Measurements from ENCODE around the gene TPPP.
"Not testable (repeated sequence)": the region's sequence is repeated elsewhere in the genome, so short reads cannot be mapped to it uniquely, and the experiment has no call there.

Gene TPPP

DNA sequence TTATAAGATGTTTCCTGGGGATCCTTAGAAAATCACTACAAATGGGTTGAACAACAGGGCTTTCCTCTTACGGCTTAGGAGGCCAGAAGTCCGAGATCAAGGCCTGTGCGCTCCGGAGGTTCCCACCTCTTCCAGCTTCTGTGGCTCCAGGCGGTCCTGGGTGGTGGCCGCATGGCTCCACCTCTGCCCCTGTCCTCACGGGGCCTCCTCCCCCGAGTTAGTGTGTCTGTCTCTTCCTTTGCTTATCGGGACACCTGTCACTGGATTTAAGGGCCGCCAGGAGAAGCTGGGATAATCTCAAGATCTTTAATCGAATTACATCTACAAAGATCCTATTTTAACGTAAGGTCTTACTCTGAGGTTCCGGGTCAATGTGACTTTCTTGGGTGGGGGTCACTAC is 2.3 kb upstream of the TPPP start:
- not testable (repeated sequence) for FAIRE-seq; DNase-seq (ENCODE audit: insufficient read length, low spot score)

DNA sequence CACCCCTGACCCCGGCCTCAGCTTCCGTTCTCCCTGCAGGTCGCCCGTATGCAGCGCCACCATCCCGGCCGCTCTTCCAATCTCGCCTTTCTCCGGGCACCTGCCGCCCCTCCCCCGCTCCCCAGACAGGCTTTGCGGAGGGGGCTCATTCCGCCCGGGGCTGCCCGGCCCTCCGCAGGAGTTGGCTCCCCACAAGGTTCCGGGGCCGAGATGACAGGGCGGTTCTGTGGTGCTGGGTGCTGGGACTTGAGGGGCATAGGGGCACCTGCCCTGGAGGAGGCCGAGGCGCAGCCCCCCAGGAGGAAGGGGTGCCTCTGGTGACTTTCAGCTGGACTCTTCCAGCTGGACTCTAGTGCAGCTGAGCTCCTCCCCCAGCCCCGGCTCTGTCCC is 885 bp upstream of the TPPP start:
- not testable (repeated sequence) for DNase-seq (ENCODE audit: insufficient read length, low spot score); FAIRE-seq

GRCh38 chr5:692529-693041 is 567 bp downstream of the TPPP start:
- FAIRE-seq; DNase-seq (ENCODE audit: insufficient read length, low spot score): not testable (repeated sequence)

DNA sequence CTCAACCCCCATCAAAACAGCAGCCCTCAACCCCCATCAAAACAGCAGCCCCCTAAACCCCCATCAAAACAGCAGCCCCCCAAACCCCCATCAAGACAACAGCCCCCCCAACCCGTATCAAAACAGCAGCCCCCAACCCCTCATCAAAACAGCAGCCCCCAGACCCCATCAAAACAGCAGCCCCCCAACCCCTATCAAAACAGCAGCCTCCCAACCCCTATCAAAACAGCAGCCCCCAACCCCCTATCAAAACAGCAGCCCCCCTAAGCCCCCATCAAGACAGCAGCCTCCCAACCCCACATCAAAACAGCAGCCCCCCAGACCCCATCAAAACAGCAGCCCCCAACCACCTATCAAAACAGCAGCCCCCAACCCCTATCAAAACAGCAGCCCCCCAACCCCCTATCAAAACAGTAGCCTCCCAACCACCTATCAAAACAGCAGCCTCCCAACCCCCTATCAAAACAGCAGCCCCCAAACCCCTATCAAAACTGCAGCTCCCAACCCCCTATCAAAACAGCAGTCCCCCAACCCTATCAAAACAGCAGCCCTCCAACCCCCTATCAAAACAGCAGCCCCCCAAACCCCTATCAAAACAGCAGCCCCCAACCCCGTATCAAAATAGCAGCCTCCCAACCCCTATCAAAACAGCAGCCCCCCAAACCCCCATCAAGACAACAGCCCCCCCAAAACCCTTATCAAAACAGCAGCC is 1.2 kb downstream of the TPPP start:
- no peak for DNase-seq (ENCODE audit: insufficient read length, low spot score)
- FAIRE-seq = no peak

- FAIRE-seq; DNase-seq (ENCODE audit: insufficient read length, low spot score): not testable (repeated sequence)
Measured at GRCh38 chr5:691049-691448, 2.1 kb downstream of the TPPP start.

GRCh38 chr5:690293-690692 is 2.9 kb downstream of the TPPP start:
- not testable (repeated sequence) for DNase-seq (ENCODE audit: insufficient read length, low spot score); FAIRE-seq

DNA sequence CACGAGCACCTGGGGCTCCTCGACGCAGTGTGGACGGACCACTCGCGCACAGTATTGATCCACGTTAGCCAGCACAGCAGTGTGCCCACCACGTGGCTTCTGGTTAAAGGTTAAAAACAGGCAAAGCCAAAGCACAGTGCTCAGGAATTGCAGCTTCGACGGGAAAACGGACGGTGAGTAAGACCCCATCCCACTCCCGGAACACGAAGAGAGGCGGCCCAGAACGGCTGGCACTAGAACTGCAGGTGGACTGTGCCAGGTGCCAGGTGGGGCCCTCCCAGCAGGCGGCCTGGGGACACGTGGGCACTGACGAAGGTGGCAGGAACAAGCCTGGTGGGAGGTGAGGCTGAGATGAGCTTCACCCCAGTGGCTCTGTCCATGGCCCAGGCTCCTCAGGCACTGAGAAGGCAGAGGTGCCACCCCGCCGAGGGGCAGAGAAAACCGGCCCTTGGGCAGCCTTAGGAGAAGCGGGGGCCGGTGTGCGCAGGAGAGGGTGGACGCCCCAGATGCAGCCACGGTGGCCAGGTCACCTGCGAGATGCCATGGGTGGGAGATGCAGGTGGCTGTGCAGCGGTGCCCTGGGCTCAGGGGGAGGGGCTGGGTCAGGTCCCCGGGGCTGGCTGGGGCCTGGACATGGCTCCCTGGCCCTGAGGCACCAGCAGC is 4.7 kb downstream of the TPPP start:
- not testable (repeated sequence) for DNase-seq (ENCODE audit: insufficient read length, low spot score); FAIRE-seq

DNA sequence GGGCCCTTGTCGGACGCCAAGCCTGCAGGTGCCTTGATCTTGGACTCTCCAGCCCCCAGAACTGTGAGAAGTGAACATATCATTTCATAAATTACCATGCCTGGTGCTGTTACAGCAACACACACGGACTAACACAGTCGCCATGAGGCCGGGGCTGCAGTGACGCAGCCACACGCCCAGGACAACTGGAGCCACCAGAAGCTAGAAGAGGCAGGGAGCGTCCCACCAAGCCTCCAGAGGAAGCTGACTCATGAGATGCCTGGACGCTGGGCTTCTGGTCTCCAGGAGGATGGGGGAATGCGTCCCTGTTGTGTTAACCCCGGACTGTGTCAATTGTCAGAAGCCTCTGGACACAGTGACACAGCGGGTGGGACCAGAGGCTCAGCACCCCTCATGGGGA is 6.2 kb downstream of the TPPP start:
- DNase-seq (ENCODE audit: insufficient read length, low spot score); FAIRE-seq: not testable (repeated sequence)

DNA sequence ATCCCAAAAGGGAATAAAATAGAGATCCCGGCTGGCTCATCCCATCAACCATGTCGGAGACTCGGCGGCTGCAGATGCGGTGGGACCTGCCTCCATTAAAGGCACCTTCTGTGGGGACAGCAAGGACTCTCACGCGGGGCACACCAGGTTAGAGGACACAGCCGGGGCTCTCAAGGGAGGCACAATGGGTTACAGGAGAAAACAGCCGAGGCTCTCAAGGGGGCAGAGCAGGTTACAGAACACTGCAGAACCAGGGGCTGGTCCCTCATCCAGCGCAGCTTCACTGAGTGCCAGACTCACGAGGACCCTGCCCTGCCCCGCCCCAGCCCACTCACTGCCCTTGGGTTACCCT is 7.0 kb downstream of the TPPP start:
- DNase-seq (ENCODE audit: insufficient read length, low spot score); FAIRE-seq: not testable (repeated sequence)

- no peak for FAIRE-seq
- no peak for DNase-seq (ENCODE audit: insufficient read length, low spot score)
Measured at GRCh38 chr5:685262-686171, 7.6 kb downstream of the TPPP start.

DNA sequence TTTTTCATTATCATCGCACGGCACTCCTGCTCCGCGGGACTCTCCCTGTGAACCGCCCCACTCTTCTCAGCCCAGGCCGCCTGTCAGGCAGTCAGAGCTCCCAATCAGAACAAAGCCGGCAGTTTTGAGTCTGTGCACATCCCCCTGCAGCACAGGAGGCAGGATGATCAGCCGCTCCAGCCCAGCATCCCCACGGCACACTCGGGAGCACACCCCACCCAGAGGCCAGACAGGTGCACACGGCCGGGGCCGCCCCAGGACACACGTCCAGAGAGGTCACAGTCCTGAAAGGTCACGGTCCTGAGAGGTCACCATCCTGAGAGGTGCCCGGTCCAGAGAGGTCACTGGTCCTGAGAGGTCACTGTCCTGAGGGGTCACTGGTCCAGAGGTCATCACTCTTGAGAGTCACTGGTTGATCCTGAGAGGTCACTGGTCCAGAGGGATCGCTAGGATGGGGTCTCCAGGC is 8.4 kb downstream of the TPPP start:
- no peak for DNase-seq (ENCODE audit: insufficient read length, low spot score)
- FAIRE-seq = no peak

- DNase-seq (ENCODE audit: insufficient read length, low spot score) (no peak), FAIRE-seq (no peak)
Measured at GRCh38 chr5:683551-684481, 9.3 kb downstream of the TPPP start.

DNA sequence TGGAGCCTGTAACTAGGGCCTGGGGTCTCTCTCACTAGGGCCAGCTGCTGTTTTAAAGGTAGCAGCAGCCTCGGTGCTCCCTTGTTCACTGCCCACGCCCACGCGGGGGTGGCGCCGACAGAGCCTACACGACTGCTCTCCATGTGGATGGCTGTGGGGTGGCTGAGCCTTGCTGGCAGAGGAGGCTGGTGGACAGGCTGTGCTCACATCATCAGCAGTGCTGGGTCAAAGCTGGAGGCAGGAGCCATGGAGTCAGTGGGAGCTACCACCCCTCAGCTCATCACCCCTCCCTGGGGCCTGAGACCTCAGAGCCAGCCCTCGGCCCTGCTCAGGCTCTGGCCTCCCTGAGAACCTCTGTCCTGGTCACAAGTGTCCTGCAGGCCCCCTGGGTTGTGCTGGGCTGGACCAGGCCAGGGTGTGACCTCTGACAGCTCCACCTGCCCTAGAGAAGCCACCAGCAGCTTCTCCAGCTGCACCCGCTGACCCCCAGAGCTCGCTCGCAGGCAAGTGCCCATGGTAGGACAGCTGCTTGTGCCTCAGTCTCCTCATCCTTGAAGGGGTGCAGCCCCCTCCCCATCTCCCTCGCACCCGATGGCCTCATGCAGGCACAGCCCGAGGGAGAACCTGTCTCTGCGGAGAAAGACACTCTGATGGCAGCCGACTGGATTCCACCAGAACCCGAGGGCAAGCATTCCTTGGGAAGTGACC is 10.3 kb downstream of the TPPP start:
- FAIRE-seq = not testable (repeated sequence)

DNA sequence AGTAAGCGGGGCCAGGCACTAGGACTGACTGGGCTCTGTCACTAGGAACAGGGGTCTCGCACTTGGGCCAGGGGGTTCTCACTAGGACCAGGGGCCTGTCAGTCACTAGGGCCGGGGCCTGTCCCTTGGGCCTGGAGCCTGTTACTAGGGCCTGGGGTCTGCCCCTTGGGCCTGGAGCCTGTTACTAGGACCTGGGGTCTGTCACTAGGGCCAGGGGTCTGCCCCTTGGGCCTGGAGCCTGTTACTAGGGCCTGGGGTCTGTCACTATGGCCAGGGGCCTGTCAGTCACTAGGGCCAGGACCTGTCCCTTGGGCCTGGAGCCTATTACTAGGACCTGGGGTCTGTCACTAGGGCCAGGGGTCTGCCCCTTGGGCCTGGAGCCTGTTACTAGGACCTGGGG is 10.9 kb downstream of the TPPP start:
- not testable (repeated sequence) for DNase-seq (ENCODE audit: insufficient read length, low spot score); FAIRE-seq

More for the DNA sequence above, 10.3 kb downstream of the TPPP start:
- DNase-seq (ENCODE audit: insufficient read length, low spot score) = not testable (repeated sequence)

DNA sequence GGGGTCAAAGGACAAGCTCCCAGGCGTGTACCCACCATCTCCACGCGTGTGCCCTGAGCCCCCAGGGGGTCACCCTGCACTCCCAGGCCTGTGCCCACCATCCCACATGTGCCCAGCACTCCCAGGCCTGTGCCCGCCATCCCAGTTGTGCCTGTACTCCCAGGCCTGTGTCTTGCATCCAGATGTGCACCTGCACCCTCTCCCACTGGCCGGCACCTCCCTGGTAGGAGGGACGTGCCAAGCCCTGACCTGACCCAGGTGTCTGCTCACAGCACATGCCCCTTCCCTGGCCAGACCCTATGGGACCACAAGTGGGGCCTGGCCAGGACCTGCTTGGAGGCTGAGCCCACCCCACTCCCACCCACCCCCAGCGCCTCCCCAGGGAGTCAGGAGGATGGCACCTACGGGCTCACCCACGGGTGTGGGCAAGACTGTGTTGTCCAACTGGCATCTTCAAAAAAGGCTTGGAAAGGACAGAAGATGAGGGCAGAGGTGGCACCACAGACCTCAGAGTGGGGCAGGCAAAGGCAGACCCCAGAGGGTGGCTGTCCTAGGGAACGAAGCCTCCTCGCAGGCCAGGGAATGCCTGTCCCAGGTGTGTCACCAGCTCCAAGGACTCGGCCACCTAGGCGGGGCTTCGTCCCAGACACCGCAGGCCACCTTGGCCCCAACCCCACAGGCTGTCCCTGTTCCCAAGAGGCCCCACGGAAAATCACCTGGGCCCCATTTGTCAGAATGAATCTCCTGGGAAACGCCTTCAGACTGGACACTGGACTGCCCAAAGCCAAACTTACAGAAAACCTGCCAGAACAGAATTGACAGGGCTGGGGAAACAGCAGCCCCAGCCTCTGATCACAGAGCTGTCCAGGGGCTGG is 11.6 kb downstream of the TPPP start:
- not testable (repeated sequence) for DNase-seq (ENCODE audit: insufficient read length, low spot score); FAIRE-seq

- FAIRE-seq; DNase-seq (ENCODE audit: insufficient read length, low spot score): not testable (repeated sequence)
Measured at GRCh38 chr5:680836-681235, 12.3 kb downstream of the TPPP start.

- DNase-seq (ENCODE audit: insufficient read length, low spot score); FAIRE-seq: not testable (repeated sequence)
Measured at GRCh38 chr5:680118-680795, 12.9 kb downstream of the TPPP start.

Measured in GM19239 (cell line).